NCI-H128 (cell line): ENCODE data around the gene ANKRD34A.

Experiments
- DNase-seq: peaks from one replicate; lab custom pipeline; 2025; ENCODE audit not compliant: unreplicated experiment; lab: John Stamatoyannopoulos, UW

Gene ANKRD34A

GRCh38 chr1:145974721-145975120 lies 10.3 kb upstream of the ANKRD34A start:
- no peak for DNase-seq

- no peak for DNase-seq
Measured at GRCh38 chr1:145972580-145972979, 8.2 kb upstream of the ANKRD34A start.

- DNase-seq, result no peak
Measured at GRCh38 chr1:145967288-145967687, 2.9 kb upstream of the ANKRD34A start.

GRCh38 chr1:145965119-145965744 lies 857 bp upstream of the ANKRD34A start:
- DNase-seq, result no peak

- no peak for DNase-seq
Measured at GRCh38 chr1:145963265-145964019, 933 bp downstream of the ANKRD34A start.

GRCh38 chr1:145962157-145963102 lies 1.9 kb downstream of the ANKRD34A start:
- no peak for DNase-seq

- no peak for DNase-seq
Measured at GRCh38 chr1:145961425-145962156, 2.8 kb downstream of the ANKRD34A start.

GRCh38 chr1:145961109-145961424 lies 3.3 kb downstream of the ANKRD34A start:
- DNase-seq, result no peak

- peak; percentile 55 for DNase-seq
Measured at GRCh38 chr1:145960468-145961108, 3.8 kb downstream of the ANKRD34A start.

GRCh38 chr1:145959957-145960467 lies 4.4 kb downstream of the ANKRD34A start:
- DNase-seq, result no peak

GRCh38 chr1:145959333-145959732 lies 5.0 kb downstream of the ANKRD34A start:
- no peak for DNase-seq

GRCh38 chr1:145958734-145959133 lies 5.6 kb downstream of the ANKRD34A start:
- no peak for DNase-seq

GRCh38 chr1:145957443-145958319 lies 6.7 kb downstream of the ANKRD34A start, which contains the start of gene LIX1L:
Gene LIX1L (minus strand): TSS chr1:145958017. CDS start chr1:145957927, 90 bp downstream.
- peak; percentile 95 for DNase-seq

- no peak for DNase-seq
Measured at GRCh38 chr1:145956781-145957442, 7.5 kb downstream of the ANKRD34A start.

GRCh38 chr1:145956361-145956760 lies 8.0 kb downstream of the ANKRD34A start:
- DNase-seq, result no peak

- no peak for DNase-seq
Measured at GRCh38 chr1:145955436-145955835, 8.9 kb downstream of the ANKRD34A start.

- DNase-seq, result no peak
Measured at GRCh38 chr1:145953861-145954260, 10.5 kb downstream of the ANKRD34A start.

- no peak for DNase-seq
Measured at GRCh38 chr1:145952903-145953302, 11.5 kb downstream of the ANKRD34A start.

- DNase-seq, result no peak
Measured at GRCh38 chr1:145951526-145951925, 12.8 kb downstream of the ANKRD34A start.
